Measurements from ENCODE around the gene IL4.

DNA sequence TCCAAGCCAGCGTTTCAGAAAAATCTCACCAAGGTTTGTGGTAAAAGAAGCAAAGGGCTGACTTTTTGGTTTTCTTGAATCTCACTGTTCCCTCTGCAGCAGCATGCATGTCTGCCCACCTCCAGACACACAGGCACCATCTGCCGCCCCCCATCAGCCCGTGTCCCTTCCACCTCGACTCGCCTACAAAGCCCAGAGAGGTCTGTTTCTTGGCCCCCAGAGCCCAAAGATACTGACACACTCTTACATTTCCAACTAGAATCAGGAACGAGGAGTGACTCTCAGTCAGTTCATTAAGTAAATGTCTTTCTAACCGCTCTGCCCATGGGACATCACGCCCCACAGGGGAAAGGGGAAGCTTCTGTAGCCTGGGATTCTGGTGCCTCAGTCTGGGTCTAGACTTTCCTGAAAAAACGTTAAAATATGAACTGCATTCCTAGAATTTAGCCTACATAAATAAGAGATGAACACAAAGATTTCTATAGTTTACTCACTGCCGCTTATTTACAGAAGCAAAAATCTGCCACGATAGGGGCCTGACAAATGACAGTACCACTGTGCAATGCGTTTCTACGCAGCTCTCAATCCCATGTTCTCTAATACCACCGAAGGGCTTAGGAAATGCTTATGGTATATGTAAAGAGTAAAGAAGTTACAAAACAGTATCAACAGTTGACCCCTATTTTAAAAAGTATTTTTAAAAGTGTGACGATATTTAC is 4.1 kb downstream of the IL4 start:
- TF ChIP-seq POLR2A (IDR thresholded peaks at IDR 0.05; ENCODE audit: low read length) (no peak), GATA1 (IDR thresholded peaks at IDR 0.05; ENCODE audit: low read depth, low read length) (no peak)
